Activated naive CD4-positive, alpha-beta T cell treated with anti-CD3 and anti-CD28 coated beads, Interleukin-2, amount 50 U/mL, for 72 hours (primary cell): ENCODE data around the gene CAMK1G. TPM values are rescaled to one million over a fixed set of nuclear protein-coding genes. Genes with fewer than 3 reads are reported as not detected.

Experiments
- ATAC-seq, 2 donors: fragments of 150-1000 bp; cut with Tn5 transposase; 2 replicates each; pipeline ENCODE4 v1.10.0; 2021; ENCODE audit warnings: mild to moderate bottlenecking in 2 of 2, moderate library complexity in 2 of 2
- DNase-seq, 2 donors: peaks; one replicate each; pipeline ENCODE4 v3.0.0; 2021 to 2022; ENCODE audit warnings: low spot score in 2 of 2
- H3K27ac Mint-ChIP-seq, 2 donors: one replicate each; pipeline ENCODE4 v1.8.0; 2022; ENCODE audit warnings: mild to moderate bottlenecking in 2 of 2, mixed read lengths in 2 of 2
- H3K36me3 Mint-ChIP-seq, 2 donors: one replicate each; pipeline ENCODE4 v1.8.0; 2022; ENCODE audit warnings: mixed read lengths in 2 of 2
- H3K9me3 Mint-ChIP-seq, 2 donors: one replicate each; pipeline ENCODE4 v1.8.0; 2022; ENCODE audit warnings: mixed read lengths in 2 of 2
- total RNA-seq, 2 donors: library from RNA; stranded (reverse); gene quantifications; one replicate each; pipeline ENCODE4 v1.2.3, GENCODE V29; 2022

CAMK1G gene
- total RNA-seq, 2 donors from 2014 or later, result not detected

GRCh38 chr1:209587789-209588188 lies 4.3 kb downstream of the CAMK1G start:
- DNase-seq (no peak), ATAC-seq (no peak)
- Mint-ChIP-seq H3K36me3 (no peaks in the 10 kb centered on the region), H3K9me3 (no peaks in the 10 kb centered on the region), H3K27ac (no peak overlapping the region)

- no peaks in the 10 kb centered on the region for H3K36me3 Mint-ChIP-seq
- H3K27ac Mint-ChIP-seq, result no peak overlapping the region
- no peaks in the 10 kb centered on the region for H3K9me3 Mint-ChIP-seq
- DNase-seq (no peak), ATAC-seq (peak in 1 of 2 donors; percentile 71)
Observed at GRCh38 chr1:209589440-209589839, 5.9 kb downstream of the CAMK1G start.

- no peaks in the 10 kb centered on the region for H3K36me3 Mint-ChIP-seq
- ATAC-seq, result no peak
- no peak for DNase-seq
- no peaks in the 10 kb centered on the region for H3K9me3 Mint-ChIP-seq
- H3K27ac Mint-ChIP-seq, result no peak overlapping the region
Observed at GRCh38 chr1:209589863-209590262, 6.3 kb downstream of the CAMK1G start.

GRCh38 chr1:209590405-209590804 lies 6.9 kb downstream of the CAMK1G start:
- Mint-ChIP-seq H3K27ac (no peak overlapping the region), H3K9me3 (no peaks in the 10 kb centered on the region), H3K36me3 (no peaks in the 10 kb centered on the region)
- no peak for ATAC-seq
- no peak for DNase-seq

- no peak for ATAC-seq
Observed at GRCh38 chr1:209593747-209594146, 10.2 kb downstream of the CAMK1G start.

GRCh38 chr1:209594440-209594839 lies 10.9 kb downstream of the CAMK1G start:
- DNase-seq (no peak), ATAC-seq (no peak)
- Mint-ChIP-seq H3K36me3 (no peaks in the 10 kb centered on the region), H3K27ac (no peak overlapping the region), H3K9me3 (no peaks in the 10 kb centered on the region)

More at GRCh38 chr1:209593747-209594146, 10.2 kb downstream of the CAMK1G start:
- no peak for DNase-seq
- no peaks in the 10 kb centered on the region for H3K9me3 Mint-ChIP-seq
- no peaks in the 10 kb centered on the region for H3K36me3 Mint-ChIP-seq
- no peak overlapping the region for H3K27ac Mint-ChIP-seq

GRCh38 chr1:209595028-209595427 lies 11.5 kb downstream of the CAMK1G start:
- Mint-ChIP-seq H3K9me3 (no peaks in the 10 kb centered on the region), H3K27ac (no peak overlapping the region), H3K36me3 (no peaks in the 10 kb centered on the region)
- ATAC-seq, result no peak
- DNase-seq, result no peak

GRCh38 chr1:209595599-209596285 lies 12.2 kb downstream of the CAMK1G start:
- H3K36me3 Mint-ChIP-seq, result no peaks in the 10 kb centered on the region
- ATAC-seq (no peak), DNase-seq (no peak)
- no peak overlapping the region for H3K27ac Mint-ChIP-seq
- H3K9me3 Mint-ChIP-seq, result no peaks in the 10 kb centered on the region

- no peak for ATAC-seq
- Mint-ChIP-seq H3K9me3 (no peaks in the 10 kb centered on the region), H3K27ac (no peak overlapping the region), H3K36me3 (no peaks in the 10 kb centered on the region)
- DNase-seq, result no peak
Observed at GRCh38 chr1:209597499-209597898, 14.0 kb downstream of the CAMK1G start.

GRCh38 chr1:209598227-209598626 lies 14.7 kb downstream of the CAMK1G start:
- ATAC-seq (peak in 1 of 2 donors; percentile 42), DNase-seq (no peak)
- Mint-ChIP-seq H3K9me3 (no peaks in the 10 kb centered on the region), H3K27ac (no peak overlapping the region), H3K36me3 (no peaks in the 10 kb centered on the region)

- no peaks in the 10 kb centered on the region for H3K9me3 Mint-ChIP-seq
- no peak for ATAC-seq
Observed at GRCh38 chr1:209600541-209600940, 17.0 kb downstream of the CAMK1G start.

GRCh38 chr1:209601809-209602657 lies 18.5 kb downstream of the CAMK1G start:
- DNase-seq (peak in 1 of 2 donors; percentile 34), ATAC-seq (peak; percentile 59 to 87)
- Mint-ChIP-seq H3K36me3 (no peaks in the 10 kb centered on the region), H3K27ac (no peak overlapping the region), H3K9me3 (peaks cover 0 to 5% of the 10 kb centered on the region in 2 donors)

More at GRCh38 chr1:209600541-209600940, 17.0 kb downstream of the CAMK1G start:
- Mint-ChIP-seq H3K27ac (no peak overlapping the region), H3K36me3 (no peaks in the 10 kb centered on the region)
- no peak for DNase-seq

- Mint-ChIP-seq H3K9me3 (peaks cover 0 to 5% of the 10 kb centered on the region in 2 donors), H3K27ac (peak overlapping the region in 1 of 2 donors; percentile 15), H3K36me3 (no peaks in the 10 kb centered on the region)
- DNase-seq (no peak), ATAC-seq (no peak)
Observed at GRCh38 chr1:209603877-209604276, 20.4 kb downstream of the CAMK1G start.

GRCh38 chr1:209607102-209607794 lies 23.7 kb downstream of the CAMK1G start:
- peak overlapping the region in 1 of 2 donors; percentile 83 for H3K27ac Mint-ChIP-seq
- ATAC-seq, result peak; percentile 93 to 98
- peaks cover 0 to 5% of the 10 kb centered on the region in 2 donors for H3K9me3 Mint-ChIP-seq
- H3K36me3 Mint-ChIP-seq, result no peaks in the 10 kb centered on the region
- peak in 1 of 2 donors; percentile 25 for DNase-seq

- peak overlapping the region in 1 of 2 donors; percentile 83 for H3K27ac Mint-ChIP-seq
- H3K36me3 Mint-ChIP-seq, result no peaks in the 10 kb centered on the region
- DNase-seq (no peak), ATAC-seq (peak in 1 of 2 donors; percentile 45)
- H3K9me3 Mint-ChIP-seq, result peaks cover 0 to 5% of the 10 kb centered on the region in 2 donors
Observed at GRCh38 chr1:209607795-209608178, 24.3 kb downstream of the CAMK1G start.

- peaks cover 0 to 5% of the 10 kb centered on the region in 2 donors for H3K9me3 Mint-ChIP-seq
- DNase-seq (no peak), ATAC-seq (no peak)
- H3K36me3 Mint-ChIP-seq, result no peaks in the 10 kb centered on the region
- H3K27ac Mint-ChIP-seq, result no peak overlapping the region
Observed at GRCh38 chr1:209609041-209609790, 25.7 kb downstream of the CAMK1G start.
